Thyroid gland (tissue), 4 donors: ENCODE data around the gene MIXL1.

Source experiments
- POLR2A ChIP-seq, 2 donors: fragments of 450-650 bp; IDR thresholded peaks; one replicate each; pipeline ENCODE4 v1.6.1; 2017; ENCODE audit warnings: antibody characterized with exemption in 2 of 2, mild to moderate bottlenecking in 2 of 2, moderate library complexity in 1 of 2
- TF ChIP-seq, protein P1 (sequence below), 6 experiments: fragments of 200-600 bp in 3 of 6; fragments of 450-650 bp in 3 of 6; sonication (generic) in 3 of 6; IDR thresholded peaks; one replicate each; pipeline ENCODE4 v1.5.1; 2016 to 2019; ENCODE audit warnings: antibody characterized with exemption in 6 of 6, mild to moderate bottlenecking in 2 of 6, inconsistent platforms in 1 of 6, moderate library complexity in 1 of 6

DNA sequence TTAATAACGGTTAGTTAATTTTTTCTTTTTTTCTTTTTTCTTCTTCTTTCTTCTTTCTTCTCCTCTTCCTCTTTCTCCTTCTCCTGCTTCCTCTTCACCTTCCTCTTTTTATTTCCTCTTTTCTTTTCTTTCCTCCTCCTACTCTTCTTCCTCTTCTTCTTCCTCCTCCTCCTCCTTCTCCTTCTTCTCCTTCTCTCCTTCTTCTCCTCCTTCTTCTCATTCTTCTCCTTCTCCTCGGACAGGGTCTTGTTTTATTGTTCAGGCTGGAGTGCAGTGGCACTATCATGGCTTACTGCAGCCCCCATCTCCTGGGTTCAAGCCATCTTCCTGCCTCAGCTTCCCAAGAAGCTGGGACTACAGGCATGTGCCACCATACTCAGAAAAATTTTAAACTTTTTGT lies 23.5 kb upstream of the MIXL1 start:
- TF ChIP-seq, protein P1, sequence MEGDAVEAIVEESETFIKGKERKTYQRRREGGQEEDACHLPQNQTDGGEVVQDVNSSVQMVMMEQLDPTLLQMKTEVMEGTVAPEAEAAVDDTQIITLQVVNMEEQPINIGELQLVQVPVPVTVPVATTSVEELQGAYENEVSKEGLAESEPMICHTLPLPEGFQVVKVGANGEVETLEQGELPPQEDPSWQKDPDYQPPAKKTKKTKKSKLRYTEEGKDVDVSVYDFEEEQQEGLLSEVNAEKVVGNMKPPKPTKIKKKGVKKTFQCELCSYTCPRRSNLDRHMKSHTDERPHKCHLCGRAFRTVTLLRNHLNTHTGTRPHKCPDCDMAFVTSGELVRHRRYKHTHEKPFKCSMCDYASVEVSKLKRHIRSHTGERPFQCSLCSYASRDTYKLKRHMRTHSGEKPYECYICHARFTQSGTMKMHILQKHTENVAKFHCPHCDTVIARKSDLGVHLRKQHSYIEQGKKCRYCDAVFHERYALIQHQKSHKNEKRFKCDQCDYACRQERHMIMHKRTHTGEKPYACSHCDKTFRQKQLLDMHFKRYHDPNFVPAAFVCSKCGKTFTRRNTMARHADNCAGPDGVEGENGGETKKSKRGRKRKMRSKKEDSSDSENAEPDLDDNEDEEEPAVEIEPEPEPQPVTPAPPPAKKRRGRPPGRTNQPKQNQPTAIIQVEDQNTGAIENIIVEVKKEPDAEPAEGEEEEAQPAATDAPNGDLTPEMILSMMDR (IDR thresholded peaks at IDR 0.05) = no peak
- no peak for TF ChIP-seq POLR2A (IDR thresholded peaks at IDR 0.05)
